Esophagus squamous epithelium (tissue), 4 donors: Measurements from ENCODE around the gene CREB5.

Experiments used
- CTCF ChIP-seq, 6 experiments: fragments of 450-650 bp in 4 of 6; fragments of 200-600 bp in 2 of 6; sonication (generic) in 2 of 6; IDR thresholded peaks; one replicate each; pipeline ENCODE4 v1.5.1; 2016 to 2019; ENCODE audit warnings: antibody characterized with exemption in 6 of 6, mild to moderate bottlenecking in 4 of 6, moderate library complexity in 4 of 6
- POLR2A ChIP-seq, 4 donors: fragments of 450-650 bp; IDR thresholded peaks; one replicate each; pipeline ENCODE4 v1.6.1; 2017; ENCODE audit warnings: antibody characterized with exemption in 4 of 4, mild to moderate bottlenecking in 4 of 4, moderate library complexity in 3 of 4

GRCh38 chr7:28530803-28531175 lies 118.5 kb downstream of the CREB5 start:
- TF ChIP-seq POLR2A (IDR thresholded peaks at IDR 0.05) (no peak), CTCF (IDR thresholded peaks at IDR 0.05) (no peak)
